Smooth muscle cell (in vitro differentiated cells): ENCODE results near the gene NUP93. TPM values are rescaled to one million over a fixed set of nuclear protein-coding genes. Genes with fewer than 3 reads are reported as not detected.

Experiments
- DNase-seq: peaks from one replicate; lab custom pipeline; 2025; ENCODE audit not compliant: unreplicated experiment; lab: John Stamatoyannopoulos, UW
- H2AFZ ChIP-seq: fragments of 200-600 bp; sonication (generic); 2 replicates; pipeline ENCODE4 v1.6.0; 2016; ENCODE audit warnings: antibody characterized with exemption, low read depth, mild to moderate bottlenecking
- H3F3A ChIP-seq: fragments of 200-600 bp; sonication (generic); 2 replicates; pipeline ENCODE4 v1.6.0; 2017; ENCODE audit warnings: antibody characterized with exemption, low read depth
- H3K27ac ChIP-seq: fragments of 200-600 bp; sonication (generic); 2 replicates; pipeline ENCODE4 v1.5.1; 2016; ENCODE audit warnings: low read depth, mild to moderate bottlenecking
- H3K27me3 ChIP-seq: fragments of 200-600 bp; sonication (generic); 2 replicates; pipeline ENCODE4 v1.6.1; 2016; ENCODE audit warnings: low read depth, mild to moderate bottlenecking
- H3K36me3 ChIP-seq: fragments of 200-600 bp; sonication (generic); 2 replicates; pipeline ENCODE4 v1.5.1; 2016; ENCODE audit warnings: low read depth
- H3K4me1 ChIP-seq: fragments of 200-600 bp; sonication (generic); 2 replicates; pipeline ENCODE4 v1.5.1; 2016; ENCODE audit warnings: low read depth
- H3K4me2 ChIP-seq: fragments of 200-600 bp; sonication (generic); 2 replicates; pipeline ENCODE4 v1.6.0; 2016; ENCODE audit warnings: mild to moderate bottlenecking
- H3K4me3 ChIP-seq: fragments of 200-600 bp; sonication (generic); 2 replicates; pipeline ENCODE4 v1.5.1; 2016; ENCODE audit warnings: mild to moderate bottlenecking
- H3K79me2 ChIP-seq: fragments of 200-600 bp; sonication (generic); 2 replicates; pipeline ENCODE4 v1.6.0; 2016; ENCODE audit warnings: low read depth, mild to moderate bottlenecking
- H3K9ac ChIP-seq: fragments of 200-600 bp; sonication (generic); 2 replicates; pipeline ENCODE4 v1.6.0; 2016; ENCODE audit warnings: low read depth
- H3K9me3 ChIP-seq: fragments of 200-600 bp; sonication (generic); replicated peaks from 2 replicates; pipeline ENCODE4 v1.5.1; 2016; ENCODE audit warnings: low read depth
- H4K20me1 ChIP-seq: fragments of 200-600 bp; sonication (generic); 2 replicates; pipeline ENCODE4 v1.6.0; 2016; ENCODE audit warnings: low read depth
- WGBS: methylation state at CpG from one replicate; pipeline ENCODE4 v1.1.7; 2016; ENCODE audit warnings: low lambda C conversion rate; 5-methylcytosine and 5-hydroxymethylcytosine counted together
- polyA plus RNA-seq: library from polyadenylated mRNA; unstranded; fragments of >200 nt; fragmentation: Nextera tagmentation; extraction: Ambion mirVana; gene quantifications from 2 replicates; pipeline ENCODE4 v1.2.1, GENCODE V29; 2016
- total RNA-seq: library from RNA; depleted of rRNA; stranded (reverse); fragments of >200 nt; gene quantifications from 2 replicates; pipeline ENCODE4 v1.2.3, GENCODE V29; 2014
- TF ChIP-seq, protein P1 (sequence below): fragments of 200-600 bp; sonication (generic); IDR thresholded peaks from 2 replicates; pipeline ENCODE4 v1.5.1; 2017; ENCODE audit warnings: borderline replicate concordance, mild to moderate bottlenecking, antibody characterized with exemption; ENCODE audit not compliant: insufficient read depth, poor library complexity, severe bottlenecking

The NUP93 gene
- total and polyA plus RNA-seq, 2 experiments from 2014 or later, result 45.6 to 55.8 TPM

DNA sequence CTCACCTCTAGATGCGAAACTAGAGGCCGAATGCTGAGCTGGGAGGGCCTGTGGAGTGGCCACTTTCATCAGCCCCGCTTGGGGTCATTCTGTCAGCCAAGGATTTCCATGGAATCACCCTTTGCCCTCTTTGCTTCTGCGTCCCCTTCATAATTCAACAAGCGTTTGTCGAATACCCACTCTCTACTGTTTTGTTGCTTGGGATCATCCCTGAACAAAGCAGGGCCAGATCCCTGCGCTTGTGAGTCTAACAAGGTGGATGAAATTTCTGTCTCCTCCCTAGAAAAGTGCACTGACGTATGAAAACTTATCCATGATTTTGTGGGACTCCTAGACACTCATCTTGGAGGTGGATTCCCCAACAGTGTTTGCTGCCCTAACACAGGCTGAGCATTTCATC is 131.8 kb downstream of the NUP93 start:
- Histone ChIP-seq H3F3A (no peaks in the 10 kb centered on the region), H3K9me3 (no peaks in the 10 kb centered on the region), H3K4me3 (no peak overlapping the region), H3K36me3 (no peaks in the 10 kb centered on the region), H3K27ac (no peak overlapping the region), H3K4me1 (no peaks in the 10 kb centered on the region), H3K4me2 (no peak overlapping the region), H4K20me1 (no peaks in the 10 kb centered on the region), H3K9ac (no peak overlapping the region), H2AFZ (no peak overlapping the region), H3K27me3 (no peaks in the 10 kb centered on the region), H3K79me2 (no peaks in the 10 kb centered on the region)
- TF ChIP-seq, protein P1, sequence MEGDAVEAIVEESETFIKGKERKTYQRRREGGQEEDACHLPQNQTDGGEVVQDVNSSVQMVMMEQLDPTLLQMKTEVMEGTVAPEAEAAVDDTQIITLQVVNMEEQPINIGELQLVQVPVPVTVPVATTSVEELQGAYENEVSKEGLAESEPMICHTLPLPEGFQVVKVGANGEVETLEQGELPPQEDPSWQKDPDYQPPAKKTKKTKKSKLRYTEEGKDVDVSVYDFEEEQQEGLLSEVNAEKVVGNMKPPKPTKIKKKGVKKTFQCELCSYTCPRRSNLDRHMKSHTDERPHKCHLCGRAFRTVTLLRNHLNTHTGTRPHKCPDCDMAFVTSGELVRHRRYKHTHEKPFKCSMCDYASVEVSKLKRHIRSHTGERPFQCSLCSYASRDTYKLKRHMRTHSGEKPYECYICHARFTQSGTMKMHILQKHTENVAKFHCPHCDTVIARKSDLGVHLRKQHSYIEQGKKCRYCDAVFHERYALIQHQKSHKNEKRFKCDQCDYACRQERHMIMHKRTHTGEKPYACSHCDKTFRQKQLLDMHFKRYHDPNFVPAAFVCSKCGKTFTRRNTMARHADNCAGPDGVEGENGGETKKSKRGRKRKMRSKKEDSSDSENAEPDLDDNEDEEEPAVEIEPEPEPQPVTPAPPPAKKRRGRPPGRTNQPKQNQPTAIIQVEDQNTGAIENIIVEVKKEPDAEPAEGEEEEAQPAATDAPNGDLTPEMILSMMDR, result no peak
- DNase-seq, result no peak
- 88% methylated on average over 8 of the region's 8 CpGs for WGBS

- Histone ChIP-seq H2AFZ (no peak overlapping the region), H4K20me1 (no peaks in the 10 kb centered on the region), H3K4me2 (no peak overlapping the region), H3K4me3 (no peak overlapping the region), H3K4me1 (no peaks in the 10 kb centered on the region), H3K27me3 (no peaks in the 10 kb centered on the region), H3K9ac (no peak overlapping the region), H3K79me2 (no peaks in the 10 kb centered on the region), H3K9me3 (no peaks in the 10 kb centered on the region), H3F3A (no peaks in the 10 kb centered on the region), H3K27ac (no peak overlapping the region), H3K36me3 (no peaks in the 10 kb centered on the region)
- DNase-seq, result no peak
- TF ChIP-seq, protein P1, result no peak
- WGBS, result 94% methylated on average over 5 of the region's 5 CpGs
Observed at GRCh38 chr16:56862776-56863175, 132.8 kb downstream of the NUP93 start.

DNA sequence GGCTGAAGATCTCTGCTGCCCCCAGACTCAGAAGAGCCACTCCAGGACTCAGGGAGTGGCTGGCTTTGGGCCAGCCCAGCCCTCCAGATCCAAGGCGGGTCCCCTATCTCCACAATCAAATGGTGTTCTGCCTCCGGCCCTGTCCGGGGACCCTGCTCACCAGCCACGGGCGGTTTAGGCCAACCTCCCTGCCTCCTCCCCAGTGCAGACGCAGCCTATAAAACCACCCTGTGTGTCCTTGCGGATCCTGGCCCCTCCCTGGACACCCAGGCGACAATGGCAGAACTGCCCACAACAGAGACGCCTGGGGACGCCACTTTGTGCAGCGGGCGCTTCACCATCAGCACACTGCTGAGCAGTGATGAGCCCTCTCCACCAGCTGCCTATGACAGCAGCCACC is 135.0 kb downstream of the NUP93 start, which contains the start of gene SLC12A3:
SLC12A3 (plus strand) TSS at position 248 of the 400 bp plus-strand sequence; CDS start at position 277, 29 bp downstream.
- H3K9ac ChIP-seq, result no peak within 1 kb of the TSS
- no peak within 1 kb of the TSS for H2AFZ ChIP-seq
- no peak for DNase-seq
- no peaks in the 10 kb centered on the region for H3F3A ChIP-seq
- no peaks in the 10 kb centered on the region for H3K4me1 ChIP-seq
- WGBS, result 58% methylated on average over 12 of the region's 12 CpGs
- no peak within 1 kb of the TSS for H3K4me2 ChIP-seq
- H3K9me3 ChIP-seq, result no peaks in the 10 kb centered on the region
- no peaks in the 10 kb centered on the region for H3K27me3 ChIP-seq
- TF ChIP-seq, protein P1, result no peak
- H4K20me1 ChIP-seq, result no peaks in the 10 kb centered on the region
- H3K36me3 ChIP-seq, result no peaks in the 10 kb centered on the region
- H3K79me2 ChIP-seq, result no peaks in the 10 kb centered on the region
- H3K4me3 ChIP-seq, result no peak within 1 kb of the TSS
- H3K27ac ChIP-seq, result no peak within 1 kb of the TSS

DNA sequence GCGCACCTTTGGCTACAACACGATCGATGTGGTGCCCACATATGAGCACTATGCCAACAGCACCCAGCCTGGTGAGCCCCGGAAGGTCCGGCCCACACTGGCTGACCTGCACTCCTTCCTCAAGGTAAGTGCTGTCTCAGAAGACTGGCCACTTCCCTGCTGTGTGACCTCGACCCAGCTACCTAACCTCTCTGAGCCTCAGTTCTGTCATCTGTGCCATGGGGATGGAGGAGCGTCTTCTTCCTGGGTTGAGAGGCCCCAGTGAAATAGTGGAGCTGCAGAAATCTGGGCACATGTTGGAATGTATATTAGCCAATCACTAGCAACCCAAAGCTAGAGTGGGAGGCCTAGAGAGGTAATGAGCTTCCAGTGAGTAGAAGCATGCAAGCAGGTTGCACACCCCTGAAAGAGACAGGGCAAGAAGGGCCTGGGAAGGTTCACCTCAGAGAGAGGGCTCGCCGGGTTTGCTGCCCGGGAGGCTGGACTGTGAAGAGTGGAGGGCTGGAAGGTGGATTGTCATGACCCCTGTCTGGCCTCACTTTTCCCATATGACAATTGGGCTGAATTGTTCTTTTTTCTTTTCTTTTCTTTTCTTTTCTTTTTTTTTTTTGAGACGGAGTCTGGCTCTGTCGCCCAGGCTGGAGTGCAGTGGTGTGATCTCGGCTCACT is 135.6 kb downstream of the NUP93 start:
- Histone ChIP-seq H3F3A (no peaks in the 10 kb centered on the region), H3K4me1 (no peaks in the 10 kb centered on the region), H4K20me1 (no peaks in the 10 kb centered on the region), H3K4me3 (no peak overlapping the region), H2AFZ (no peak overlapping the region), H3K27me3 (no peaks in the 10 kb centered on the region), H3K79me2 (no peaks in the 10 kb centered on the region), H3K36me3 (no peaks in the 10 kb centered on the region), H3K4me2 (no peak overlapping the region), H3K9ac (no peak overlapping the region), H3K27ac (no peak overlapping the region), H3K9me3 (no peaks in the 10 kb centered on the region)
- TF ChIP-seq, protein P1, result no peak
- 98% methylated on average over 13 of the region's 13 CpGs for WGBS
- DNase-seq, result no peak
